Islet precursor cell (in vitro differentiated cells): ENCODE measurements around the gene PHF21A.

Experiments used
- DNase-seq: peaks from one replicate; pipeline ENCODE4 v3.0.0-alpha.2; 2018

The PHF21A gene

GRCh38 chr11:46072172-46072964, 48.9 kb downstream of the PHF21A start:
- DNase-seq = no peak

GRCh38 chr11:46071091-46071490, 50.2 kb downstream of the PHF21A start:
- no peak for DNase-seq

GRCh38 chr11:46069595-46069994, 51.7 kb downstream of the PHF21A start:
- DNase-seq = no peak

- DNase-seq = no peak
These were observed 54.9 kb downstream of the PHF21A start for GRCh38 chr11:46066335-46066734.

GRCh38 chr11:46065681-46066080, 55.6 kb downstream of the PHF21A start:
- no peak for DNase-seq

- DNase-seq = no peak
These were observed 57.0 kb downstream of the PHF21A start for GRCh38 chr11:46064221-46064620.

- no peak for DNase-seq
These were observed 58.1 kb downstream of the PHF21A start for GRCh38 chr11:46063138-46063537.

GRCh38 chr11:46060013-46060412, 61.2 kb downstream of the PHF21A start:
- no peak for DNase-seq

- no peak for DNase-seq
These were observed 63.8 kb downstream of the PHF21A start for GRCh38 chr11:46057489-46057888.

- peak; percentile 56 for DNase-seq
These were observed 65.9 kb downstream of the PHF21A start for GRCh38 chr11:46055371-46055770.

- DNase-seq = peak; percentile 80
These were observed 70.2 kb downstream of the PHF21A start for GRCh38 chr11:46051102-46051501.

GRCh38 chr11:46050662-46051061, 70.6 kb downstream of the PHF21A start:
- no peak for DNase-seq

GRCh38 chr11:46050003-46050461, 71.2 kb downstream of the PHF21A start:
- DNase-seq = peak; percentile 99

GRCh38 chr11:46049325-46049897, 71.8 kb downstream of the PHF21A start:
- no peak for DNase-seq

- no peak for DNase-seq
These were observed 73.1 kb downstream of the PHF21A start for GRCh38 chr11:46048198-46048597.

- no peak for DNase-seq
These were observed 73.7 kb downstream of the PHF21A start for GRCh38 chr11:46047520-46047919.

- no peak for DNase-seq
These were observed 75.4 kb downstream of the PHF21A start for GRCh38 chr11:46045811-46046210.

GRCh38 chr11:46044601-46045000, 76.7 kb downstream of the PHF21A start:
- no peak for DNase-seq

- DNase-seq = no peak
These were observed 81.3 kb downstream of the PHF21A start for GRCh38 chr11:46039990-46040389.

- no peak for DNase-seq
These were observed 82.7 kb downstream of the PHF21A start for GRCh38 chr11:46038529-46038928.

GRCh38 chr11:46036969-46037368, 84.3 kb downstream of the PHF21A start:
- no peak for DNase-seq

- DNase-seq = no peak
These were observed 85.2 kb downstream of the PHF21A start for GRCh38 chr11:46036009-46036408.

- DNase-seq = no peak
These were observed 87.2 kb downstream of the PHF21A start for GRCh38 chr11:46034041-46034440.

- DNase-seq = peak; percentile 79
These were observed 94.5 kb downstream of the PHF21A start for GRCh38 chr11:46026606-46027293.
